CD14-positive monocyte (primary cell): ENCODE measurements around the gene NPW. TPM values are rescaled to one million over a fixed set of nuclear protein-coding genes. Genes with fewer than 3 reads are reported as not detected.

ENCODE experiments used
- DNase-seq, 3 donors: peaks; one replicate each; pipeline ENCODE4 v3.0.0-alpha.2; 2011 to 2022
- H2AFZ ChIP-seq: 2 replicates; pipeline ENCODE4 v1.6.0; 2012; ENCODE audit warnings: mild to moderate bottlenecking, low read depth, low read length, inconsistent platforms; ENCODE audit not compliant: insufficient read depth, poor library complexity, severe bottlenecking
- H3K27ac ChIP-seq, 2 donors: 1 replicate in 1 of 2; 2 replicates in 1 of 2; pipeline ENCODE4 v1.5.1; 2012 to 2013; ENCODE audit warnings: low read length in 2 of 2, control low read depth in 1 of 2, inconsistent platforms in 1 of 2, low read depth in 1 of 2, mild to moderate bottlenecking in 1 of 2
- H3K27me3 ChIP-seq, 2 donors: one replicate each; pipeline versions ENCODE4 v1.6.0 to v1.6.1; 2011 to 2013; ENCODE audit warnings: low read length in 2 of 2; ENCODE audit not compliant: control insufficient read depth in 2 of 2, insufficient read depth in 2 of 2
- H3K36me3 ChIP-seq, 2 donors: replicated peaks in 1 of 2; 1 replicate in 1 of 2; 2 replicates in 1 of 2; pipeline versions ENCODE4 v1.5.1 to v1.6.1; 2012 to 2013; ENCODE audit warnings: low read length in 2 of 2, control low read depth in 1 of 2, inconsistent platforms in 1 of 2, mild to moderate bottlenecking in 1 of 2; ENCODE audit not compliant: insufficient read depth in 2 of 2, control insufficient read depth in 1 of 2
- H3K4me1 ChIP-seq, 2 donors: 1 replicate in 1 of 2; 2 replicates in 1 of 2; pipeline versions ENCODE4 v1.5.1 to v1.6.1; 2012 to 2013; ENCODE audit warnings: low read length in 2 of 2, control low read depth in 1 of 2, inconsistent platforms in 1 of 2, mild to moderate bottlenecking in 1 of 2, moderate library complexity in 1 of 2; ENCODE audit not compliant: insufficient read depth in 2 of 2, control insufficient read depth in 1 of 2
- H3K4me2 ChIP-seq: replicated peaks from 2 replicates; pipeline ENCODE3; 2012; ENCODE audit warnings: low read length, moderate library complexity, mild to moderate bottlenecking; ENCODE audit not compliant: poor library complexity, severe bottlenecking; ENCODE audit errors: extremely low read depth
- H3K4me3 ChIP-seq, 3 experiments: fragments of 200-600 bp in 1 of 3; sonication (generic) in 1 of 3; replicated peaks in 1 of 3; 1 replicate in 2 of 3; 2 replicates in 1 of 3; pipeline ENCODE4 v1.5.1; 2011 to 2013; ENCODE audit warnings: low read length in 3 of 3, mild to moderate bottlenecking in 3 of 3, control low read depth in 2 of 3, low read depth in 2 of 3, inconsistent platforms in 1 of 3, moderate library complexity in 1 of 3
- H3K79me2 ChIP-seq: 2 replicates; pipeline ENCODE4 v1.6.0; 2012; ENCODE audit warnings: mild to moderate bottlenecking, control low read depth, inconsistent platforms, low read length, moderate library complexity; ENCODE audit not compliant: insufficient read depth
- H3K9ac ChIP-seq: 2 replicates; pipeline ENCODE4 v1.6.0; 2017; ENCODE audit warnings: low read length, mild to moderate bottlenecking; ENCODE audit not compliant: insufficient read depth, poor library complexity, severe bottlenecking
- H3K9me3 ChIP-seq, 2 donors: replicated peaks in 1 of 2; 1 replicate in 1 of 2; 2 replicates in 1 of 2; pipeline versions ENCODE4 v1.5.1 to v1.6.1; 2012 to 2013; ENCODE audit warnings: low read length in 2 of 2, control low read depth in 1 of 2; ENCODE audit not compliant: control insufficient read depth in 1 of 2, insufficient read depth in 1 of 2
- H4K20me1 ChIP-seq: 2 replicates; pipeline ENCODE4 v1.6.0; 2012; ENCODE audit warnings: mild to moderate bottlenecking, low read length, control low read depth, moderate library complexity; ENCODE audit not compliant: insufficient read depth
- H3K27ac Mint-ChIP-seq, 7 donors: one replicate each; pipeline ENCODE4 v1.8.0; 2020; ENCODE audit warnings: mild to moderate bottlenecking in 7 of 7, mixed read lengths in 7 of 7, moderate library complexity in 6 of 7, inconsistent platforms in 2 of 7
- H3K27me3 Mint-ChIP-seq, 3 donors: one replicate each; pipeline ENCODE4 v1.8.0; 2021 to 2022; ENCODE audit warnings: low read depth in 3 of 3, mild to moderate bottlenecking in 3 of 3, mixed read lengths in 3 of 3, moderate library complexity in 3 of 3, inconsistent platforms in 1 of 3
- H3K36me3 Mint-ChIP-seq, 2 donors: one replicate each; pipeline ENCODE4 v1.8.0; 2020; ENCODE audit warnings: mixed read lengths in 2 of 2, inconsistent platforms in 1 of 2, mild to moderate bottlenecking in 1 of 2
- H3K4me1 Mint-ChIP-seq: one replicate; pipeline ENCODE4 v1.8.0; 2020; ENCODE audit warnings: mild to moderate bottlenecking, mixed read lengths
- H3K4me3 Mint-ChIP-seq, 2 donors: one replicate each; pipeline ENCODE4 v1.8.0; 2020; ENCODE audit warnings: mild to moderate bottlenecking in 2 of 2, mixed read lengths in 2 of 2, moderate library complexity in 1 of 2
- H3K9me3 Mint-ChIP-seq, 7 donors: one replicate each; pipeline ENCODE4 v1.8.0; 2020 to 2022; ENCODE audit warnings: mixed read lengths in 7 of 7, mild to moderate bottlenecking in 6 of 7, moderate library complexity in 6 of 7, inconsistent platforms in 2 of 7
- CTCF ChIP-seq: fragments of 200-600 bp; IDR thresholded peaks from one replicate; pipeline ENCODE4 v1.8.0; 2022; ENCODE audit warnings: antibody characterized with exemption, mild to moderate bottlenecking
- WGBS: methylation state at CpG from one replicate; pipeline ENCODE4 v1.1.5; 2013; ENCODE audit warnings: missing lambda C conversion rate; ENCODE audit not compliant: insufficient coverage; 5-methylcytosine and 5-hydroxymethylcytosine counted together
- intact Hi-C, 2 donors: fragments of 100-400 bp; cut with micrococcal nuclease; formaldehyde crosslinking; loops; one replicate each; pipeline versions ENCODE4 v1.15.0 to v1.15.1; 2023
- polyA plus RNA-seq, 3 donors: library from polyadenylated mRNA; depleted of rRNA in 1 of 3; unstranded in 2 of 3; stranded (reverse) in 1 of 3; fragments of 300-500 nt in 2 of 3; fragments of >200 nt in 1 of 3; fragmentation: Illumina TruSeq in 2 of 3; gene quantifications; 1 replicate in 2 of 3; 2 replicates in 1 of 3; pipeline ENCODE4 v1.2.3, GENCODE V29; 2012 to 2021

Gene NPW
- polyA plus RNA-seq, 3 donors: not detected

- Mint-ChIP-seq H3K4me3 (peak within 1 kb of the TSS; percentile 58 to 80), H3K27ac (no peak within 1 kb of the TSS), H3K4me1 (peaks cover 19% of the 10 kb centered on the region), H3K9me3 (peaks cover 1 to 7% (median 5%) of the 10 kb centered on the region in 7 donors), H3K36me3 (peaks cover 5 to 6% of the 10 kb centered on the region in 2 donors), H3K27me3 (peaks cover 38 to 61% (median 54%) of the 10 kb centered on the region in 3 donors)
- intact Hi-C loops: loop anchor here in 1 of 2 donors (5.0 kb wide), 1 partner anchor 121 kb away; the partner anchor contains the start of gene RAB26
- no peak within 1 kb of the TSS for H3K27ac ChIP-seq
- 13% methylated on average over 43 of the region's 59 CpGs for WGBS
- H3K79me2 ChIP-seq: no peaks in the 10 kb centered on the region
- H3K4me1 ChIP-seq: peaks cover 15 to 26% of the 10 kb centered on the region in 2 donors
- no peaks in the 10 kb centered on the region for H3K36me3 ChIP-seq
- H3K27me3 ChIP-seq: peaks cover 11 to 43% of the 10 kb centered on the region in 2 donors
- TF ChIP-seq CTCF: no peak
- peak within 1 kb of the TSS; percentile 71 for H3K4me2 ChIP-seq
- H2AFZ ChIP-seq: peak within 1 kb of the TSS; percentile 21
- peak within 1 kb of the TSS in 1 of 3 experiments; percentile 56 for H3K4me3 ChIP-seq
- no peak within 1 kb of the TSS for H3K9ac ChIP-seq
- DNase-seq: no peak
- H4K20me1 ChIP-seq: no peaks in the 10 kb centered on the region
- peaks cover 0 to 9% of the 10 kb centered on the region in 2 donors for H3K9me3 ChIP-seq
These were observed 7.0 kb downstream of the NPW start, which contains the start of gene NHERF2 for GRCh38 chr16:2026461-2027023. Gene NHERF2, plus strand, starts transcription at chr16:2026902. Its CDS starts 104 bp downstream, at chr16:2027006.

- peaks cover 5 to 6% of the 10 kb centered on the region in 2 donors for H3K36me3 Mint-ChIP-seq
- no peak for TF ChIP-seq CTCF
- no peak overlapping the region for H3K27ac Mint-ChIP-seq
- Histone ChIP-seq H3K27me3 (peaks cover 11 to 38% of the 10 kb centered on the region in 2 donors), H3K4me1 (peaks cover 15 to 26% of the 10 kb centered on the region in 2 donors), H3K4me3 (peak overlapping the region in 1 of 3 experiments; percentile 56), H3K27ac (no peak overlapping the region), H3K4me2 (peak overlapping the region; percentile 71), H3K79me2 (no peaks in the 10 kb centered on the region), H3K9me3 (peaks cover 0 to 9% of the 10 kb centered on the region in 2 donors), H3K9ac (no peak overlapping the region), H2AFZ (peak overlapping the region; percentile 21), H3K36me3 (no peaks in the 10 kb centered on the region), H4K20me1 (no peaks in the 10 kb centered on the region)
- peak overlapping the region; percentile 58 to 80 for H3K4me3 Mint-ChIP-seq
- intact Hi-C loops: loop anchor here in 1 of 2 donors (5.0 kb wide), 1 partner anchor 120 kb away; the partner anchor contains the start of gene RAB26
- WGBS: 7% methylated on average over 74 of the region's 76 CpGs
- no peak for DNase-seq
- H3K27me3 Mint-ChIP-seq: peaks cover 33 to 59% (median 48%) of the 10 kb centered on the region in 3 donors
- peaks cover 20% of the 10 kb centered on the region for H3K4me1 Mint-ChIP-seq
- H3K9me3 Mint-ChIP-seq: peaks cover 0 to 7% (median 2%) of the 10 kb centered on the region in 7 donors
These were observed 7.7 kb downstream of the NPW start for GRCh38 chr16:2027024-2028010.
